ENCODE measurements around the gene LIMK1.
"Not testable (repeated sequence)": the region's sequence is repeated elsewhere in the genome, so short reads cannot be mapped to it uniquely, and the experiment has no call there.

LIMK1 gene

DNA sequence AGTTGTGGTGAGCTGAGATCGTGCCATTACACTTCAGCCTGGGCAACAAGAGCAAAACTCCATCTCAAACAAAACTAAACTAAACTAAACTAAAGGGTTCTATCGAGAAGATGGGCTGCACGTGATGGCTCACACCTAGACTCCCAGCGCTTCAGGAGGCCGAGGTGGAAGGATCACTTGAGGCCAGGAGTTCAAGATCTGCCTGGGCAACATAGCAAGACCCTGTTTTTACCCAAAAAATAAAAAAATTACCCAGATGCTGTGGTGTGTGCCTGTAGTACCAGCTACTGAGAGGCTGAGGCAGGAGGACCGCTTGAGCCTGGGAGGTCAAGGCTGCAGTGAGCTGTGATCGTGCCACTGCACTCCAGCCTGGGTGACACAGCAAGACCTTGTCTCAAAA, 40.3 kb downstream of the LIMK1 start:
- DNase-seq, result not testable (repeated sequence)

DNA sequence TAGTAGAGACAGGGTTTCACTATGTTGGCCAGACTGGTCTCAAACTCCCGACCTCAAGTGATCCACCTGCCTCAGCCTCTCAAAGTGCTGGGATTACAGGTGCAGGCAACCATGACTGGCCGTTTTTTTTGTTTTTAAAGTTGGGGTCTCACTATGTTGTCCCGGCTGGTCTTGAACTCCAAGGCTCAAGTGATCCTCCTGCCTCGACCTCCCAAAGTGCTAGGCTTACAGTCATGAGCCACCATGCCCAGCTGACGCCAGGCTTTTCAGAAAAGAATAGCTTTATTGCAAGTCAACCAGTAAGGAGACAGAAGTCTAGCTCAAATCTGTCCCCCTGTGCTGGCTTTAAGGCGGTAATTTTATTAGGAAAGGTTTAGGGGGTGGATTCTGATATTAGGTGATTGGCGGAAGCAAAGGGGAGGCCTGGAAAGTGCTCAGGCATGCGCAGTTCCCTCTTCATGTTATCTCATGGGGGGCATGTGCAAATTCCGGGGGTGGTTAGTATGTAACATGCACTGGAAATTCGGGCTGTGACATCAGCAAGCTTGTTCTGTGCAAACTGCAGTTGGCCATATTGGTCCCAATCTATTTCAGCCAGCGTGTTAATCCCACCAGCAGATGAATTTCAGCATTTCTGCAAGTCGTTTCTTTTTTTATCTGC, 42.7 kb downstream of the LIMK1 start:
- DNase-seq, result no peak

DNA sequence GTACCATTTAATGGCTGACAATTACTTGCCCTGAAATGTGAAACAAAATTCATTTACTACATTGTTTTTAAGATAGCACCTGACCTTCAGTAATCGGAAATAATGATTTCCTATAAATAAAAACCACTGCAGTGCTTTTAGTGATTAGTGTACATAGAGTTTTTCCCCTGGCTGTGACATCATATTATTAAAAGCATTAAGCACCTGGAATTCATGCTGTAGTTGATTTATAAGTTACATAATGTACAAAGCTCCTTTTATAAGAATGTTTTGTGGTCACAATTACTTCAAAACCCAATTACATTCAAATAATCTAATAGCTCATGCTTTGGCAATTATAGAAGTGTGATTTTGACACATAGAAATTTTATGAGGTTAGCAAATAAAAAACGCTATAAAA, 46.3 kb downstream of the LIMK1 start:
- no peak for DNase-seq

DNA sequence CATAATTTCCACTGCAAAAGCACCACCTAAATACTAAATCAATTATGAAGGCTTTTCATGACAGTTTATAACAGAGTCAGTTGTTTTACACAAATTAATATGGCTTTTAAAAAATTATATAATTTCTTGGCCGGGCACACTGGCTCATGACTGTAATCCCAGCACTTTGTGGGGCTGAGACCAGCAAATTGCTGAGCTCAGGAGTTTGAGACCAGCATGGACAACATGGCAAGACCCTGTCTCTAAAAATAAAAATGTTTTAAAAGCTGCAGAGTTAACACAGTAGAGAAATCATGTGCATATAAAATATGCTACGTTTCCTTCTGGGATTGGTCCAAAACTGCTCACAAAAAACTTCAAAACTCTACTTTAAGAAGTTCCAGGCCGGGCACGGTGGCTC, 46.9 kb downstream of the LIMK1 start:
- DNase-seq, result no peak

DNA sequence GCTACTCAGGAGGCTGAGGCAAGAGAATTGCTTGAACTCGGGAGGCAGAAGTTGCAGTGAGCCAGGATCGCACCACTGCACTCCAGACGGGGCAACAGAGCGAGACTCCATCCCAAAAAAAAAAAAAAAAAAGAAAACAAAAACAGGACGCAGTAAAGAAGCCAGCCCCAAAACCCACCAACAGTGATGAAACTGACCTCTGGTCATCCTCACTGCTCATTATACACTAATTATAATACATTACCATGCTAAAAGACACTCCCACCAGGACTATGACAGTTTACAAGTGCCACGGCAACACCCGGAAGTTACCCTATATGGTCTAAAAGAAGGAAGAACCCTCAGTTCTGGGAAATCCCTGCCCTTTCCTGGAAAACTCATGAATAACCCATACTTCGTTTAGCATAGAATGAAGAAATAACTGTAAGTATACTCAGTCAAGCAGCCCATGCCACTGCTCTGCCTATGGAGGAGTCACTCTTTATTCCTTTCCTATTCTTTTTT, 50.6 kb downstream of the LIMK1 start:
- no peak for DNase-seq

DNA sequence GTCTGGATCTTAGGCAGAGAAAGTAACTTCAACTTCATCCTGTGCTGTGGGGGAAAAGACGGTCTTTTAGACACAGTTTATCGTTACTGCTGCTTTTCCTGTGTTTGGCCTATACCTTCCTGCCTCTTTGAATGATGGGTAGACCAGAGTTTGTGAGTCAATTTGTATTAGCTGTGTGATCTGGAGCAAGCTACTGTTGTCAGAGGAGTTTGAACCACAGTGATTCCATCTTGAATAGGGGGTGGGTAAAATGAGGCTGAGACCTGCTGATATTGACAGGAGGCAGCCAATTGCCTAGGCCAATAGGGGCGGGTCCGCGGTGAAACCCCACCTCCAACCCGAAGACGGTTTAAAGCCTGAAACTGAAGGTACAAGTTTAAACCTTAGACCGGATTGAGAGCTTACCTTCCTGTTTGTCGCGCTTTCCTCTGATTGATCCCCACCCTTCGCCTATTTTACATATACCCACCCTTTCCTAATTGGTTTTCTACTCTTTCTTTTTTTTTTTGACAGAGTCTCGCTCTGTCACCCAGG, 54.8 kb downstream of the LIMK1 start:
- no peak for DNase-seq

DNA sequence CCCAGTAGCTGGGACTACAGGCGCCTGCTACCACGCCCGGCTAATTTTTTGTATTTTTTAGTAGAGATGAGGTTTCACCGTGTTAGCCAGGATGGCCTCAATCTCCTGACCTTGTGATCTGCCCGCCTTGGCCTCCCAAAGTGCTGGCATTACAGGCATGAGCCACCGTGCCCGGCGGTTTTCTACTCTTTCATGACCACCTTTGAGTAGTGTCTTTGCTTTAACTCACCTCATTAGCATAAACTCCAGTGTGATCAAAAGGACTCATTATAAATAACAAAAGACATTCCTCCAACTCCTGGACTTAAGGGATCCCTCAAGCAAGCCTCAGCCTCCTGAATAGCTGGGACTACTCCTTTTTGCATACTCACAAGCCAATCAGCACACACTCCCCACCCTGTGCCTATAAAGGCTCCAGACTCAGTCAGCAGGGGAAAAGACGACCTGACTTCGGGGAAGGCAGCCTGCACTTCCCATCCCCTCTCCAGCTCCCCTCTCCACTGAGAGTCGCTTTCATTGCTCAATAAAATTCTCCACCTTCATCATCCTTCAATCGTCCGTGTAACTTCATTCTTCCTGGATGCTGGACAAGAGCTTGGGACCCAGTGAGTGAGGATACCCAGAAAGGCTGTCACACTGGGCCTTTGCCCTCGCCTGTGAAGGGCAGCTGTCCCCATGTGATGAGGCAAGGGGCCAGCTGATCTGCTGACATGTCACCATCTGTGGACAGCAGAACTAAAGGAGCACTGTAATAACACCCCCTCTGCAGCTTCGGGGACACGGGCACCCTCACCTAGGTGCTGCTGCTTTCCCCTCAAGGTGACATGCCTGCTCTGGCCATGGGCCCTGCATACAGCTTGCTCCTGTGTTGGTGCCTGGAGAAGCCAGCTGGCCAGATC, 55.6 kb downstream of the LIMK1 start:
- DNase-seq, result no peak

DNA sequence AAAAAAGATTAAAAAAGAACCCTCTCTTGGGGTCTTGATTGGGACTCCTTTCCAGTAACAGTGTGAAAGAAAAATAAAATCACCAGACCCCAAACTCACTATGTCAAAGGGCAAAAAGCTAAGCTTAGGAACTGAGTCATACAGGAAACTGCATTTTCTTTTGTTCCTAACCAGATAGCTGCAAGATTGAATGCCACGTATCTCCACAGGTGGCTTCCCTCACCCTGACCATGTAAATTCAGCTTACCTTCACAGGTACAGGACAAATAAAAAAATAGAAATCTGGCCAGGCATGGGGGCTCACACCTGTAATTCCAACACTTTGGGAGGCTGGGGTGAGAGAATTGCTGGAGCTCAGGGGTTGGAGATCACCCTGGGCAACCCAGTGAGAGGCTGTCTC, 58.1 kb downstream of the LIMK1 start:
- no peak for DNase-seq

DNA sequence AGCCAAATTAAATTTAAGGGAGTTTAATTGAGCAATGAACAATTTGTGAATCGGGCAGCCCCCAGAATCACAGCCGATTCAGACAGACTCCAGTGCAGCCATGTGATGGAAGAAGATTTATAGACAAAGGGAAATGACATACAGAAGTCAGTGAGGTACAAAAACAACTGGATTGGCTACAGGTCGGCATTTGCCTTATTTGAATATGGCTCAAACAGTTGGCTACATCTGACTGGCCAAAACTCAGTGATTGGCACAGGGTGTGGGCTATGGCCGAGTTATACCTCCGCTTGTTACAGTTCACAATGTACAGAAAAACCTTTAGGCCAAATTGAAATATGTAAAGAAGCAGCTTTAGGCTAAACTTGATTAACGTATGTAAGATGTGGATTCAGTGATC, 59.8 kb downstream of the LIMK1 start:
- no peak for DNase-seq

DNA sequence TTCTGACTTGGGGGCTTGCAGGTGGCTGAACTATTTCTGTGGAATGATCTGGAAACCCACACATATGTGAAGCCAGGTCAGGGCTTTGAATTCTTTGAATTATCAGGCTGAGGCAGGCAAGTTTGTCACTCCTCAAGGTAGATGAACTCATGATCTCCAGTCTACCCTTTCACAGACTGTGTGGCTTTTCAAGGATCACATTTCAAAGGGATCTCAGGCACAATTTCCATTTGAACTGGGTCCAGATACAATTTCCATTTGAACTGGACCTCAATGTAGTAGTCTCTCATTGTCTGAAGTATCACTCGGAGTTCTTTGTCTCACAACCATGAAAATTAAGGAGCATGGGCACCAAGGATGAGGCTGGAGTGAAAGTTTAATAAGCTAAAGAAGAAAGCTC, 64.9 kb downstream of the LIMK1 start:
- no peak for DNase-seq

DNA sequence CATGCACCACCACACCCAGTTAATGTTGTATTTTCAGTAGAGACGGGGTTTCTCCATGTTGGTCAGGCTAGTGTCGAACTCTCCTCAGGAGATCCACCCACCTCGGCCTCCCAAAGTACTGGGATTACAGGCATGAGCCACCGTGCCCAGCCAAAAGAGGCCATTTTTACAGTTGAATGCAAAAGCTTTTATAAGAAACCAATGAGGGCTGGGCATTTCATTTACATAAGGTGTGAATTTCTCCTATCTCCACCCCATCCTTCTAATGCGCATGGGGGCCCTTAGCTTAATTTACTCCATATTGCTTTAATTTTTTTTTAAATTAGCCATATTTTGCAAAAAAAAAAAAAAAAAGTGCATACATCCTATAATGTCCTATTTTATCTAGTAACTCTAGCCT, 65.5 kb downstream of the LIMK1 start:
- DNase-seq, result no peak

DNA sequence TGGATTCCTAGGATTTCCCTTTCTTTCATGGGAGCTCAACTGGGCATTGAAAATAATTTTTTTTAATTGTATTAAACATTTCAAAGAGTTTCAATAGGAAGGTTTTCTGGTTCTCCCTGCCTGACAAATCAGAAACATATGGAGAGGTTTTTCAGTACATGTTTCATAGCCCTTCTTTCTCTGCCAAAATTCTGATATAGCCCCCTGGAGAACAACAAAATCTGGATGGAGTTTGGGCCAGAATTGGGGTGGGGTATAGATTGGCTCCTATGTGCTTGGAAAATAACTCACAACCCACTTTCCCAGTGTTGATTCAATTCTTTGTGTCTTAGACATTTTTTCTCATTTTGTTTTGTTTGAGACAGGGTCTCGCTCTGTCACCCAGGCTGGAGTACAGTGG, 66.0 kb downstream of the LIMK1 start:
- DNase-seq, result no peak

DNA sequence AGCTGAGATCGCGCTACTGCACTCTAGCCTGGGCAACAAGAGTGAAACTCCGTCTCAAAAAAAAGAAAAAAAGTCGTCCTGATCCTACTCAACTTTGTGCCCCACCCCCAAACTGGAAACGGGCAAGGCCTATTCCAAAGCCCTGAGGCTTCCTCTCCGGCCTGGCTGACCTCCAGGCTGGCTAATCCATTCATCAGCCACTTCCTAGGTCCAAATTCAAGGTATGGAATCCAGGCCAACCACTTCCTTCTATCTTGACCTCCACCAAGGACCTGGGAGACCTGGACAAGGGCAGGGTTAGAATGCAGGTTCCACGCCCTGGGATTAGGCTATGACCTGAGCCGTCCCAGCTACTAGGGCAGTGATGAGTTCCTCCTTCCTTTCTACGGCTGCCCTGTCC, 70.1 kb downstream of the LIMK1 start:
- DNase-seq, result no peak

DNA sequence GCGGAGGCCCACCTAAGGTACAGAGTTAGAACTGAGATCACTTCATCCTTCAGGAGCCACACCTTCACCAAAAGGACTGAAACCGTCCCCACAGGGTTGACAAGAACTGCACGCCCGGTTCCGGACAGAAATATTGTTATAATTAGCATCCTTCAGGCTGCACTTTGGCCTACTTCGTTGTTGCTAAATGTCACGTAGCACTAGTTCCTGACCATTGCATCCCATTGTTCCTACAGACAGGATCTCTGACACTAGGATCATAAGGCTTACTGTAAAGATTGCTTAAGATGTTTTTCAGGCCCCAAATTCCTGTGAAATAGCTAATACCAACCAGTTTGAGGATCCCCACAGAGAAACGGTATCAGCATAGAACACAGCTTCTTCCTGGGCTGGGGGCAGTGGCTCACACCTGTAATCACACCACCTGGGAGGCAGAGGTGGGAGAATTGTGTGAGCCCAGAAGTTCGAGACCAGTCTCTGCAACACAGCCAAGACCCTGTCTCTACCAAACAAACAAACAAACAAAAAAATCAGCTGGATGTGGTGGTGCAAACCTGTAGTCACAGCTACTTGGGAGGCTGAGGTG, 72.3 kb downstream of the LIMK1 start:
- no peak for DNase-seq

DNA sequence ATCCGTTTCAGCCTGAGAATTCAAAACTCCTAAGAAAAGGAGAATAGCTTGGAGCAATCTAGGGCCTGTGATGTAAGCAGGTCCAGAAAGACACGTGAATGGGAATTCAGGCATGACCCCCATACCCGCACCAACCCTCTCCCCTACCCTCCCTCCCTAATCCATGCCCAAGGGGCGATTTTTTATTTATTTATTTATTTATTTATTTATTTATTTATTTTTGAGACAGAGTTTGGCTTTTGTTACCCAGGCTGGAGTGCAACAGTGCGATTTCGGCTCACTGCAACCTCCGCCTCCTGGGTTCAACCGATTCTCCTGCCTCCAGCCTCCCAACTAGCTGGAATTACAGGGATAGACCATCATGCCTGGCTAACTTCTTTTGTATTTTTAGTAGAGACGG, 74.0 kb downstream of the LIMK1 start:
- DNase-seq, result no peak

DNA sequence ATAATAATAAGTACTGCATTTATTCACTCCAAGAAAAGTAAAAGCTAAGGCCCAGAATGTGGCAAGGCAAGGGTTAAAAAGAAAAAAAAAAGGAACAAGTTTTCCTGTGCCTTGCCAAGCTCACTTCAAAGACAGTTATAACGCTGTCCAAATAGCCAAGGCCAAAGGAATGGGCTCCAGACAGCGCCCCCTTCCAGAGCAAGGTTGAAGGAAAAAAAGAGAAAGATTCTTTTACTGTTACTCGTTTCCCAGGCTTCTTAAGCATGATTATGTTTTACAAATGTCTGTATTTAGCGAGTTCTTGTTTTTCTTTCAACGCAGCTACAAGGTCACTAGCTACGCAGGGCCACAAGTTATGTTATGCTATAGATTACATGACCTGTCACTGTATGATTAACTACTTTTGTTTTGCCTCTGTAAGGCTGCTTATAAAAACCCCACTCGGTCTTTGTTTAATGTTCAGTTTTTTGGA, 81.4 kb downstream of the LIMK1 start:
- no peak for DNase-seq

DNA sequence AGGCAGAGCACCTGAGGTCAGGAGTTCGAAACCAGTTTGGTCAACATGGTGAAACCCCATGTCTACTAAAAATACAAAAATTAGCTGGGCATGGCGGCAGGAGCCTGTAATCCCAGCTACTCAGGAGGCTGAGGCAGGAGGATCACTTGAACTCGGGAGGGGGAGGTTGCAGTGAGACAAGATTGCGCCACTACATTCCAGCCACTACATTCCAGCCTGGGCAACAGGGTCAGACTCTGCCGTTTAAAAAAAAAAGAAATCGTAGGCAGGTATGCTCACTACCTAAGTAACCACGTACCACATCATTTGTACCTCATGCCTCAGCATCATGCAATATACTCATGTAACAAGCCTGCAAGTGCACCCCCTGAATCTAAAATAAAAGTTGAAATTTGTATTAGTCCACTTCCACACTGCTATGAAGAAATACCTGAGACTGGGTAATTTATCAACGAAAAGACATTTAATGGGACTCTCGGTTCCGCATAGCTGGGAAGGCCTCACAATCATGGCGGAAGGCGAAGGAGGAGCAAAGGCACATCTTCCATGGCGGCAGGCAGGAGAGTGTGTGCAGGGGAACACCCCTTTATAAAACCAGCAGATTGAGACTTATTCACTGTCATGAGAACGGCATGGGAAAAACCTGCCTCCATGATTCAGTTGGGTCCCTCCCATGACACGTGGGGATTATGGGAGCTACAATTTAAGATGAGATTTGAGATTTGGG, 82.4 kb downstream of the LIMK1 start:
- no peak for DNase-seq

DNA sequence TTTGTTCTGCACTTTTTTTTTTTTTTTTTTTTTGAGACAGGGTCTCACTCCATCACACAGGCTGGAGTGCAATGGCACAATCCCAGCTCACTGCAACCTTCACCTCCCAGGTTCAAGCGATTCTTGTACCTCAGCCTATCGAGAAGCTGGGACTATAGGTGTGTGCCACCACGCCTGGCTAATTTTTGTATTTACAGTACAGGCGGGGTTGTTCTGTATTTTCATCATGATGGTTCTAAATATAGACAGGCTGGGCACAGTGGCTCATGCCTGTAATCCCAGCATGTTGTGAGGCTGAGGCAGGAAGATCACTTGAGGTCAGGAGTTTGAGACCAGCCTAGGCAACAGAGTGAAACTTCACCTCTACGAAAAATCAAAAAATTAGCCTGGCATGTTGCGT, 83.7 kb downstream of the LIMK1 start:
- DNase-seq, result not testable (repeated sequence)
